ENCODE data around the gene TMEM45B. TPM values are rescaled to one million over a fixed set of nuclear protein-coding genes. Genes with fewer than 3 reads are reported as not detected.

The TMEM45B gene
- total and polyA plus RNA-seq, 2 experiments from 2014 or later, result 0.11 to 0.38 TPM

GRCh38 chr11:129788278-129788677 lies 27.4 kb upstream of the TMEM45B start:
- Histone ChIP-seq H3K36me3 (ENCODE audit: insufficient read depth) (no peaks in the 10 kb centered on the region), H4K20me1 (replicated peaks; ENCODE audit: insufficient read depth) (no peaks in the 10 kb centered on the region), H3K27ac (ENCODE audit: low read depth) (no peak overlapping the region), H3F3A (replicated peaks; ENCODE audit: low read depth) (no peaks in the 10 kb centered on the region), H3K4me3 (no peak overlapping the region), H3K27me3 (ENCODE audit: insufficient read depth) (no peaks in the 10 kb centered on the region), H3K79me2 (replicated peaks; ENCODE audit: insufficient read depth) (no peaks in the 10 kb centered on the region), H3K4me2 (no peak overlapping the region), H2AFZ (no peak overlapping the region), H3K4me1 (ENCODE audit: insufficient read depth) (no peaks in the 10 kb centered on the region), H3K9me2 (ENCODE audit: insufficient read depth) (no peaks in the 10 kb centered on the region)
- no peak for DNase-seq (ENCODE audit: low spot score)
- Mint-ChIP-seq H3K4me1 (no peaks in the 10 kb centered on the region), H3K27me3 (ENCODE audit: insufficient read depth, low read depth, poor library complexity) (peaks cover 4% of the 10 kb centered on the region), H3K9me3 (peaks cover under 1% of the 10 kb centered on the region; the same call in 2 of the 3 replicates), H3K36me3 (ENCODE audit: low read depth) (no peaks in the 10 kb centered on the region), H3K4me3 (no peak overlapping the region), H3K27ac (no peak overlapping the region)
- no peak for ATAC-seq
- TF ChIP-seq CTCF (conservative IDR thresholded peaks at IDR 0.05; ENCODE audit: low read depth in 2 of 2) (no peak), STAT1 (IDR thresholded peaks at IDR 0.05; ENCODE audit: unreplicated experiment) (no peak), ZNF462 (CRISPR knock-in tag; IDR thresholded peaks at IDR 0.05) (no peak), POLR2AphosphoS5 (IDR thresholded peaks at IDR 0.05; ENCODE audit: low read depth) (no peak), ETS1 (IDR thresholded peaks at IDR 0.05) (no peak), JUNB (IDR thresholded peaks at IDR 0.05; ENCODE audit: unreplicated experiment) (no peak), EZH2phosphoT487 (IDR thresholded peaks at IDR 0.05; ENCODE audit: unreplicated experiment) (no peak), ZNF331 (CRISPR knock-in tag; IDR thresholded peaks at IDR 0.05; ENCODE audit: low read depth) (no peak), REST (IDR thresholded peaks at IDR 0.05; ENCODE audit: unreplicated experiment) (no peak), CREB1 (CRISPR knock-in tag; IDR thresholded peaks at IDR 0.05; ENCODE audit: low read depth) (no peak), ZNF114 (CRISPR knock-in tag; IDR thresholded peaks at IDR 0.05) (no peak), EZH2 (IDR thresholded peaks at IDR 0.05; ENCODE audit: low read depth, unreplicated experiment) (no peak), NANOG (IDR thresholded peaks at IDR 0.05; ENCODE audit: borderline replicate concordance) (no peak)

Measured in GM23338 (cell line).